Measurements from ENCODE around the gene IL17F.

- TF ChIP-seq CTCF (IDR thresholded peaks at IDR 0.05; ENCODE audit: insufficient read depth, low read length, poor library complexity, severe bottlenecking) = no peak
- no peak for TF ChIP-seq EZH2phosphoT487 (conservative IDR thresholded peaks at IDR 0.05; ENCODE audit: low read length)
Observed at GRCh38 chr6:52195886-52196285, 48.4 kb downstream of the IL17F start.

All from SU-DHL-6 (cell line).